DOHH2 (cell line): ENCODE measurements around the gene AFMID.

Experiments
- H3F3A ChIP-seq: fragments of 200-600 bp; sonication (generic), shearing (Covaris generic); 2 replicates; pipeline ENCODE4 v1.6.0; 2016; ENCODE audit warnings: antibody characterized with exemption, mild to moderate bottlenecking; ENCODE audit not compliant: control insufficient read depth, insufficient read depth
- H3K27ac ChIP-seq: fragments of 200-600 bp; sonication (generic); 2 replicates; pipeline ENCODE4 v1.5.1; 2014; ENCODE audit warnings: low read depth, mild to moderate bottlenecking, low read length, moderate library complexity
- H3K27me3 ChIP-seq: fragments of 200-600 bp; sonication (generic); 2 replicates; pipeline ENCODE4 v1.6.1; 2014; ENCODE audit warnings: mild to moderate bottlenecking, low read length, mixed read lengths; ENCODE audit not compliant: control insufficient read depth
- H3K36me3 ChIP-seq: fragments of 200-600 bp; sonication (generic); 2 replicates; pipeline ENCODE4 v1.6.1; 2014; ENCODE audit warnings: mild to moderate bottlenecking, low read length, moderate library complexity, mixed read lengths; ENCODE audit not compliant: control insufficient read depth
- H3K4me1 ChIP-seq: fragments of 200-600 bp; sonication (generic); 2 replicates; pipeline ENCODE4 v1.6.1; 2014; ENCODE audit warnings: mild to moderate bottlenecking, low read length, mixed read lengths; ENCODE audit not compliant: control insufficient read depth
- H3K4me2 ChIP-seq: fragments of 200-600 bp; sonication (generic); 2 replicates; pipeline ENCODE4 v1.6.0; 2014; ENCODE audit warnings: mild to moderate bottlenecking, low read length, moderate library complexity
- H3K4me3 ChIP-seq: fragments of 200-600 bp; sonication (generic); 2 replicates; pipeline ENCODE4 v1.5.1; 2014; ENCODE audit warnings: mild to moderate bottlenecking, low read length, mixed read lengths
- H3K79me2 ChIP-seq: fragments of 200-600 bp; sonication (generic); 2 replicates; pipeline ENCODE4 v1.6.1; 2014; ENCODE audit warnings: mild to moderate bottlenecking, low read length, mixed read lengths; ENCODE audit not compliant: control insufficient read depth
- H3K9me2 ChIP-seq: fragments of 200-600 bp; sonication (generic); replicated peaks from 2 replicates; pipeline ENCODE4 v1.6.1; 2014; ENCODE audit warnings: mild to moderate bottlenecking, low read length, mixed read lengths; ENCODE audit not compliant: control insufficient read depth
- H3K9me3 ChIP-seq: fragments of 200-600 bp; sonication (generic); 2 replicates; pipeline ENCODE4 v1.6.1; 2014; ENCODE audit warnings: antibody characterized with exemption, low read length, mixed read lengths; ENCODE audit not compliant: control insufficient read depth, insufficient read depth
- H4K20me1 ChIP-seq: fragments of 200-600 bp; sonication (generic); 2 replicates; pipeline ENCODE4 v1.6.0; 2014; ENCODE audit warnings: low read depth, mild to moderate bottlenecking, antibody characterized with exemption, low read length, moderate library complexity; ENCODE audit not compliant: control insufficient read depth, insufficient read depth
- CTCF ChIP-seq: fragments of 200-600 bp; sonication (generic); IDR thresholded peaks from one replicate; pipeline ENCODE4 v1.5.1; 2014; ENCODE audit warnings: antibody characterized with exemption, mild to moderate bottlenecking, low read depth, low read length; ENCODE audit not compliant: poor library complexity, severe bottlenecking
- EZH2phosphoT487 ChIP-seq: fragments of 200-600 bp; sonication (generic); IDR thresholded peaks from 2 replicates; pipeline ENCODE4 v1.6.1; 2017; ENCODE audit warnings: borderline replicate concordance, mild to moderate bottlenecking, antibody characterized with exemption, low read length, moderate library complexity, mixed read lengths

The AFMID gene

DNA sequence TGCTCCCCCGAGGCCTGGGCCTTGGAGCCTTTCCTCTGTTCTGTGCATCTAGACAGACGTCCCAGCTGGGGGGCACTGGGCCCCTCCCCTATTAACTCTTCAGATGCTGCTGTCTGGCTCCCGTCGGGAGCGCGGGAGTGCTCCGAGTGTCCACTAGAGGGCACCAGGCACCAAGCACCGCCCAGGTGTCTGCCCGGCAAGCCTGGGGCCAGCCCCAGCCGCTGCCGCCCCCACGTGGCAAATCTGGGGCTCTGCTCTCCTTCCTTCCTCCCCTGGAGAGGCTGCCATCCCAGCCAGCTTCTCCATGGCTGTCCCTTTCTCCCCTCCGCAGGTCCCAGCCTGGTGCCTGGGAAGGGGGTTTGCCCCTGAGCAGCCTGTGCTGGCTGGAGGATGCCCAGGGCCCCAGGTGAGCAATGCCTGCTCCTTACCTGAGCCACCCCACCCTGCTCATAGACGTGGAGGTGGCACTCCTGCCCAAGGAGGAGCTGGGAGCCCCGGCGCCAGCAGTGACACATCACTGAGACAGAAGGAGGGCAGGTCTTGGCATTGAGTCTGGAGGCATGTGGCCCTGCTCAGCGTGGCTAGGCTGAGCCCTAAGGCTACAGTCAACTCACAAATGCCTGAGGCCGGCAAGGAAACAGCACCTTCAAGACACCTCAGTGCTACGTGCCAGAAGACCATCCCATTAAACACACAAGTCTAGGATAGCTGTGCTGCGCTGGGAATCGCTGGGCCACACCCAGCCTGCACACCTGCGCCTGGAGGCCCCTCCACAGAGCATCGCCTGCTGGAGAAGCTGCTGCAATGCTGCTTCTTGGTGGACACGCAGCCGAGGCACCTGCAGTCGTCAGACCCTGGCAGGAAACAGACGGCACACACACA is 64.0 kb downstream of the AFMID start:
- no peaks in the 10 kb centered on the region for H4K20me1 ChIP-seq
- peak overlapping the region; percentile 64 for H3K4me3 ChIP-seq
- peak overlapping the region; percentile 92 for H3K4me2 ChIP-seq
- H3K27ac ChIP-seq = peak overlapping the region; percentile 91
- H3F3A ChIP-seq = peaks cover 18% of the 10 kb centered on the region
- H3K27me3 ChIP-seq = no peaks in the 10 kb centered on the region
- no peaks in the 10 kb centered on the region for H3K9me2 ChIP-seq
- no peaks in the 10 kb centered on the region for H3K36me3 ChIP-seq
- TF ChIP-seq EZH2phosphoT487 (no peak), CTCF (peak; percentile 99)
- no peaks in the 10 kb centered on the region for H3K79me2 ChIP-seq
- H3K4me1 ChIP-seq = peaks cover 52% of the 10 kb centered on the region
- H3K9me3 ChIP-seq = no peaks in the 10 kb centered on the region

GRCh38 chr17:78251773-78252103 is 64.6 kb downstream of the AFMID start:
- Histone ChIP-seq H3K79me2 (no peaks in the 10 kb centered on the region), H3K36me3 (no peaks in the 10 kb centered on the region), H4K20me1 (no peaks in the 10 kb centered on the region), H3K27ac (peak overlapping the region; percentile 91), H3K9me2 (no peaks in the 10 kb centered on the region), H3F3A (peaks cover 18% of the 10 kb centered on the region), H3K4me3 (peak overlapping the region; percentile 64), H3K4me2 (peak overlapping the region; percentile 92), H3K9me3 (no peaks in the 10 kb centered on the region), H3K27me3 (no peaks in the 10 kb centered on the region), H3K4me1 (peaks cover 55% of the 10 kb centered on the region)
- TF ChIP-seq CTCF (no peak), EZH2phosphoT487 (no peak)

DNA sequence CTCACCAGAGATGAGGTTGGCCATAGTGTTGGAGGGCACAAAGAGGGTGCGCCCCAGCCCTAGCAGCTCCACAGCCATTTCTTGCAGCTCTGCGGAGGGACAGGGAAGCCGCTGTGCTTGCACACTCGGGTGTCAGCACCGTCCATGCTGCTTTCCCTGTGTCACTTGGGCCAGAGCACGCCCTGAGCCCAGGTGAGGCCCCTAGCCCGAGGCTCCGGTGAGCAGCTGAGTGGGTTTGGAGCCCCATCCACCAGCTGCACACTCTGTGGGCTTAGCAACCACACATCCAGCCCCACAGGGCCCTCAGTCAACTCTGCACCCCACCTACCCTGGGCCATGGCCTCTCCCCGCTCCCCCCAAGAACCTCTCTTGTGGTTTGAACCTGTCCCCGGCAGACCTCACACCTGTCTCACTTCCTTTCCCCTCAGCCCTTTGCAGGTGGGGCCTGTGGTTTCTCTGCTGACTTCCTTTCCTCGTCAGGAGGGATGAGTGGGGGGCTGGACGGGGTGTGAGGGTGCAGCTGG is 65.0 kb downstream of the AFMID start:
- Histone ChIP-seq H3K36me3 (no peaks in the 10 kb centered on the region), H3K9me3 (no peaks in the 10 kb centered on the region), H3K27me3 (no peaks in the 10 kb centered on the region), H3K4me1 (peaks cover 57% of the 10 kb centered on the region), H3K79me2 (no peaks in the 10 kb centered on the region), H3K4me3 (peak overlapping the region; percentile 64), H3K27ac (peak overlapping the region; percentile 91), H3K9me2 (no peaks in the 10 kb centered on the region), H3F3A (peaks cover 18% of the 10 kb centered on the region), H3K4me2 (peak overlapping the region; percentile 92), H4K20me1 (no peaks in the 10 kb centered on the region)
- TF ChIP-seq CTCF = no peak
- no peak for TF ChIP-seq EZH2phosphoT487
